ENCODE results near the gene LYSMD2. TPM values are rescaled to one million over a fixed set of nuclear protein-coding genes. Genes with fewer than 3 reads are reported as not detected.
A peak's percentile ranks its signal among the peaks of the same experiment; 100 is the strongest.

The LYSMD2 gene
- total and polyA plus RNA-seq, 9 of the 15 experiments (the other 6 are each of a cell fraction or from before 2014, with no cell fraction given), result 4.3 to 30.3 (median 9.8) TPM

DNA sequence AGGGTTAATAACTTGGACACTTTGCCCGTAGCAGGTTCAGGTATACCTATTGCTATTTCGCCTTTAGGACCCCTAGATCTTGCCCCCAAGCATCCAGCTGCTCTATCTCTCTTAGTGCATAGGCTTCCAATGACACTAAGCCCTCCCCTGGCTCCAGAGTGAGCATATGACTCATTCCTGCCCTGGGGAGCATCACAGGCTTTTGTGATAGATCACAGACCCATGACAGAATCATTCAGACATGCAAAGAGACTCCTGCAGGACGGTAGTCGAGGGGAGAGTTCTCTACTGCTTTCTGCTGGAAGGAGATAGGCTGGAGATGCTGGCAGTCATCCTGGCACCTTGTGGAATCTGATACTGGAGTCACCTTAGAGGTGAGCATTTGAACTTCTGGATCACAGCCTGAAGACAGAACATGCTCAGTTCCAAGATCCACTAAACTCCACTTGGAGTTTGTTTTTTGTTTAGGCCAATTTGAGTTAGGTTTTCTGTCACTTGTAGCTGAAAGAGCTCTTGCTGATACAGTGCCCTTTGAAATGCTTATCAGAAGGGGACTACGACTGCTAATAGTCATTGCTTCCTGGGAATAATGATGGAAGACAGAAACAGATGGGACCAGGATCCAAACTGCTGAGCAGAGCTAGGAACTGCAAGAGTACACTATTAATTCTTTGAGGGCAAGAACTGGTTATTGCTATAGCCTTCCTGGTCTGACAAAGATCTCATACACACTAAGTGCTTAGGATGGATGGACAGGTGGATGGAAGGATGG, 11.0 kb downstream of the LYSMD2 start (continued):
- TF ChIP-seq ZBTB8A (IDR thresholded peaks at IDR 0.05; ENCODE audit: partially characterized antibody) (no peak), NFXL1 (CRISPR knock-in tag; IDR thresholded peaks at IDR 0.05) (no peak), ZSCAN32 (CRISPR knock-in tag; IDR thresholded peaks at IDR 0.05) (no peak), OTX1 (CRISPR knock-in tag; IDR thresholded peaks at IDR 0.05) (no peak), ZBED1 (IDR thresholded peaks at IDR 0.05) (no peak), TBP (optimal IDR thresholded peaks at IDR 0.05; ENCODE audit: low read depth, low read length) (no peak), NR4A1 (CRISPR knock-in tag; IDR thresholded peaks at IDR 0.05) (no peak), NR4A1 (tag; IDR thresholded peaks at IDR 0.05) (no peak), TAF1 (IDR thresholded peaks at IDR 0.05; ENCODE audit: control insufficient read depth, extremely low read depth, insufficient read depth, low read length, severe bottlenecking) (no peak), HMG20A (CRISPR knock-in tag; conservative IDR thresholded peaks at IDR 0.05) (no peak), POLR2B (IDR thresholded peaks at IDR 0.05; ENCODE audit: low read depth, partially characterized antibody) (no peak), JUN (IDR thresholded peaks at IDR 0.05; ENCODE audit: borderline replicate concordance, low read depth, low read length) (peak; percentile 83), JUN (CRISPR knock-in tag; IDR thresholded peaks at IDR 0.05; ENCODE audit: borderline replicate concordance) (0 out of 2 replicates have a peak, but pooled peaks have one; percentile 35), BRD9 (IDR thresholded peaks at IDR 0.05; ENCODE audit: low read depth, partially characterized antibody) (no peak), LEF1 (IDR thresholded peaks at IDR 0.05) (no peak), CREM (IDR thresholded peaks at IDR 0.05; ENCODE audit: low read depth) (0 out of 2 replicates have a peak, but pooled peaks have one; percentile 30), FOXA3 (CRISPR knock-in tag; conservative IDR thresholded peaks at IDR 0.05 in 1 of 2, IDR thresholded peaks at IDR 0.05 in 1 of 2) (no peak), MTA1 (IDR thresholded peaks at IDR 0.05; ENCODE audit: borderline replicate concordance) (no peak), MECOM (CRISPR knock-in tag; IDR thresholded peaks at IDR 0.05) (no peak), HDAC1 (IDR thresholded peaks at IDR 0.05) (peak in 1 of 2 experiments; percentile 49; a peak in 1 of 4 replicates), CCAR2 (IDR thresholded peaks at IDR 0.05; ENCODE audit: low read depth, low read length) (no peak)
- TF ChIP-seq, protein P1, sequence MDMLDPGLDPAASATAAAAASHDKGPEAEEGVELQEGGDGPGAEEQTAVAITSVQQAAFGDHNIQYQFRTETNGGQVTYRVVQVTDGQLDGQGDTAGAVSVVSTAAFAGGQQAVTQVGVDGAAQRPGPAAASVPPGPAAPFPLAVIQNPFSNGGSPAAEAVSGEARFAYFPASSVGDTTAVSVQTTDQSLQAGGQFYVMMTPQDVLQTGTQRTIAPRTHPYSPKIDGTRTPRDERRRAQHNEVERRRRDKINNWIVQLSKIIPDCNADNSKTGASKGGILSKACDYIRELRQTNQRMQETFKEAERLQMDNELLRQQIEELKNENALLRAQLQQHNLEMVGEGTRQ (CRISPR knock-in tag; IDR thresholded peaks at IDR 0.05), result no peak
- TF ChIP-seq, protein P2, sequence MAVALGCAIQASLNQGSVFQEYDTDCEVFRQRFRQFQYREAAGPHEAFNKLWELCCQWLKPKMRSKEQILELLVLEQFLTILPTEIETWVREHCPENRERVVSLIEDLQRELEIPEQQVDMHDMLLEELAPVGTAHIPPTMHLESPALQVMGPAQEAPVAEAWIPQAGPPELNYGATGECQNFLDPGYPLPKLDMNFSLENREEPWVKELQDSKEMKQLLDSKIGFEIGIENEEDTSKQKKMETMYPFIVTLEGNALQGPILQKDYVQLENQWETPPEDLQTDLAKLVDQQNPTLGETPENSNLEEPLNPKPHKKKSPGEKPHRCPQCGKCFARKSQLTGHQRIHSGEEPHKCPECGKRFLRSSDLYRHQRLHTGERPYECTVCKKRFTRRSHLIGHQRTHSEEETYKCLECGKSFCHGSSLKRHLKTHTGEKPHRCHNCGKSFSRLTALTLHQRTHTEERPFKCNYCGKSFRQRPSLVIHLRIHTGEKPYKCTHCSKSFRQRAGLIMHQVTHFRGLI (CRISPR knock-in tag; IDR thresholded peaks at IDR 0.05), result no peak
- TF ChIP-seq, protein P3, sequence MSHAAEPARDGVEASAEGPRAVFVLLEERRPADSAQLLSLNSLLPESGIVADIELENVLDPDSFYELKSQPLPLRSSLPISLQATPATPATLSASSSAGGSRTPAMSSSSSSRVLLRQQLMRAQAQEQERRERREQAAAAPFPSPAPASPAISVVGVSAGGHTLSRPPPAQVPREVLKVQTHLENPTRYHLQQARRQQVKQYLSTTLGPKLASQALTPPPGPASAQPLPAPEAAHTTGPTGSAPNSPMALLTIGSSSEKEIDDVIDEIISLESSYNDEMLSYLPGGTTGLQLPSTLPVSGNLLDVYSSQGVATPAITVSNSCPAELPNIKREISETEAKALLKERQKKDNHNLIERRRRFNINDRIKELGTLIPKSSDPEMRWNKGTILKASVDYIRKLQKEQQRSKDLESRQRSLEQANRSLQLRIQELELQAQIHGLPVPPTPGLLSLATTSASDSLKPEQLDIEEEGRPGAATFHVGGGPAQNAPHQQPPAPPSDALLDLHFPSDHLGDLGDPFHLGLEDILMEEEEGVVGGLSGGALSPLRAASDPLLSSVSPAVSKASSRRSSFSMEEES (CRISPR knock-in tag; IDR thresholded peaks at IDR 0.05), result no peak

Measured in K562 (cell line).